GM19452 (cell line): ENCODE results near the gene GRB10.
"Not testable (repeated sequence)": the region's sequence is repeated elsewhere in the genome, so short reads cannot be mapped to it uniquely, and the experiment has no call there.

Experiments used
- ATAC-seq: cut with Tn5 transposase; IDR thresholded peaks from one replicate; pipeline ENCODE4 v1.9.1; 2021; ENCODE audit not compliant: unreplicated experiment

GRB10 gene

DNA sequence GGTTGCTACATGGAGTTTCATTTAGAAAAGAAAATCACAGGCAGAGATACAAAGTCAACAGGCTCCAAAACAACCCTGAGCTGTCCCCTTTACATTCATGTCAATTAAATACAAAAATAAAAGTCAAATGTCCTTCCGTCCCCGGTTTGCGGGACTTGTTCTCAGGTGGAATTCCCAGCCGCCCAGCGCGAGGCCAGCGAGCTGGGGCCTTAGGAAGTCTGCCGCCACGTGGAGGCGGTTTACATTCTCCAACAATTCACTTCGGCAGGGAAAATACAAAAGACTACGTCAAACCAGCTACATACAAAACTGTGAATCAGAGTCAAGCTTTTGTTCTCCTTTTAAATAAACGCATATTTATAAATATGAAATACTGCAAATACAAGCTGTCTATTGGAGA lies 192.2 kb downstream of the GRB10 start:
- no peak for ATAC-seq

DNA sequence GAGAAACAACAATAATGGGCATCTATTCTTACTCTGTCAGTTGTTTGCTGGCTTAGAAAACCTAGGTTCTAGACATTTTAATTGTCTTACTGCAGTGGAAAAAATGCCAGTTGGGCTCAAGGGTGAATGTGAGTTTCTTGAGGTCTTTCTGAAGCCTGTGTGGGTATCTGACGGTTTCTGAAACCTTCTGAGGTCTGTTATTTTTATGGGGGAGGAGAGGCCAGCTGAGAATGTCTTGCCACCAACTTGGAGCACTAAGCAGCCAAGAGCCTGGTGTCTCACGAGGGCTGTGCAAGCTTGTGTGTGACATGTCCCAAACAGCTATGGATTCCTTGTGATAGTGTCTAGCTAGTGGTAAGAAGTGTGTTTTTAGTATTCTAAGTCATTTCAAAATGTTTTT lies 193.3 kb downstream of the GRB10 start:
- ATAC-seq: no peak

DNA sequence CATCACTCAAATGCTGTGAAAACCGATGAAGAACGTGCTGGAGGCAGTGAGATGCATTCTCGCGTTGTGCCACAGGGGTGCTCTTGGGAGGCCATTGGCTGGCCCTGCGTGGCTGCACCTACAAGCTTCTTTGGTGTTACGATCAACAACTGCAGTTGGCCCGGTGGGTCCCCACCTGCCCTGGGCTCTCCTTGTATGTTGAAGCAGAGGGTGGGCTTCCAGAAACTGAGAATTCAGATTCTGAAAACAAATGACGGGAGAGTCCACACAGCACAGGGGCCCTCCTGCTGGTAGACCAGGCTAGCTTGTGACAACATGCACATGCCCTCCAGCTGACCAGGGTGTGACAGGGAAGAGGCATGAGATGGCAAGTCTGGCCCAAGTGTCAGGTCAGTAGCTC lies 193.8 kb downstream of the GRB10 start:
- ATAC-seq: no peak

- ATAC-seq: no peak
These were observed 195.0 kb downstream of the GRB10 start for GRCh38 chr7:50587737-50588136.

DNA sequence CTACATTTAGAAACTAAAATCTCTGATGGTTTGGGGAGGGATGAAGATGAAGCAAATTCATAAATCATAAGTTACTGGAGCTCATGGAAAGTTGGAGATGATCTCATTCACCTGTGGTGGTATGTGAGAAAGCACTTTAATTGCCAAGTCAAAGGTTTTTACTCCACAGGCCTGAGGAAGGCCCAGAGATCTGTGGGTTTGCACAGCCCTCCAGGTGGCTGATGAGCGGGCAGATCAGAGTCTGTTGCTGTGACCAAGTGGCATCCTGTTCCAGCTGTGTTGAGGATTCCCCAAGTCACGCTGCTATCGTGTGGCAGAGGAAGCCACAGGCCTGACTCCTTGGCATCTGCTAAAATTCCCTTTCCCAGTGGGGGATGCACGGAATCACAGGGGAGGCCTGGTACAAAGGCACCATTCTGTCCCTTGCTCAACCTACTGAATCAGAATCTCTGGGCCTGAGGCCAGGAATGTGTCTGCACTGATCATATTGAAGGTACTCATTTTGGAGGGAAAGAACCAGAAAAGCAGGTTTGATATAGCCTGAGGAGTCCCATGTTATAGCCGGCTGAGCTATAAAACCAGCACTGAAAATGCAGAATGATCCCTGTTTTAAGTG lies 197.8 kb downstream of the GRB10 start:
- no peak for ATAC-seq

- ATAC-seq: no peak
These were observed 198.3 kb downstream of the GRB10 start for GRCh38 chr7:50584386-50584785.

- ATAC-seq: not testable (repeated sequence)
These were observed 199.4 kb downstream of the GRB10 start for GRCh38 chr7:50583295-50583694.

GRCh38 chr7:50582271-50582670 lies 200.4 kb downstream of the GRB10 start:
- not testable (repeated sequence) for ATAC-seq

DNA sequence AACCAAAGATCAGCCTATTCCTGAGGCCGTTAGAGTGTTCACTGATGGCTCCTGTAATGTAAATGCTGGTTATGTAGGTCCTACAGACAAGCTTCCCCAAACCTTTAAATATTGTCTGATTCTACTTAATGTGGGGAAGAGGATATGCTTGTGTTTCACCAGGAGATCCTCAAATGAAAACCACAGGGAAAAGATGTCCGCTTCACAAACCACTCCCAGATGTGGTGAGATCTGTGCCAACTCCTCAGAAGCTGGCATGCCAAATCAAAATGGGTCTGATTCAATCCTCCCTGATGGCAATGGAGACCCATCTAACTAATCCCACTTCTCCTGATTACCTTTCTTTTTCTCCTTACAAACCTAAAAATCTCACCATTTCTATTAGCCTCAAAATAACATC lies 202.0 kb downstream of the GRB10 start:
- ATAC-seq: not testable (repeated sequence)

DNA sequence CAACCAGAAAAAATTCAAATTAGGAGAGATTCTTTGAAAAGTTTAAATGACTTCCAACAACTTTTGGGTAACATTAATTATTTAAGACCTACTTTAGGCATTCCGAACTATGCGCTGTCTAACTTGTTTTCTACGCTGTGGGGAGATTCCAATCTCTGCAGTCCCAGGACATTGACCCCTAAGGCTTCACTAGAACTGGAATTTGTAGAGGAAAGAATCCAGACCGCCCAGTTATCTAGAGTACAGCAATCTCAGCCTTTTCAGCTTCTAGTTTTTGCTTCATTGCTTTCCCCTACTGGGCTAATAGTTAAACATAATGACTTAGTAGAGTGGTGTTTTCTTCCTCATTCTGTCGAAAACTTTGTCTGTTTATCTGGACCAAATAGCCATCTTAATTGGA lies 202.6 kb downstream of the GRB10 start:
- no peak for ATAC-seq

DNA sequence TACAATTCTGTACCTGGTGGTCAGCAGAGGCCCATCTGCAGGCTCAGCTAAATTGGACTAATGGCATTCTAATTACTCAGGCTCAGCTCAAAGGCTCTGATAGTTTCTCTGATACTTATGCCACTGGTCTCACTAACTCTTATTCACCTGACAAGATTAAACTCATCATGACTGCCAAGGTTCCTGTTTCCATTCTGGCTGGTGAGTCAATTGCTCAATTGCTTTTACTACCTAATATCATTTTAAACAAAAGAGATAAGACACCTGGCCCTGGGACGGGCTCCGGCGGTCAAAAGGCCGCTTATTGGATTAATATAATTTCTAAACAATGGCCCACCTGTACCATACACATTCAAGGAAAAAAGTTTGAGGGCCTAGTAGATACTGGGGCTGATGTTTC lies 204.6 kb downstream of the GRB10 start:
- ATAC-seq: not testable (repeated sequence)

DNA sequence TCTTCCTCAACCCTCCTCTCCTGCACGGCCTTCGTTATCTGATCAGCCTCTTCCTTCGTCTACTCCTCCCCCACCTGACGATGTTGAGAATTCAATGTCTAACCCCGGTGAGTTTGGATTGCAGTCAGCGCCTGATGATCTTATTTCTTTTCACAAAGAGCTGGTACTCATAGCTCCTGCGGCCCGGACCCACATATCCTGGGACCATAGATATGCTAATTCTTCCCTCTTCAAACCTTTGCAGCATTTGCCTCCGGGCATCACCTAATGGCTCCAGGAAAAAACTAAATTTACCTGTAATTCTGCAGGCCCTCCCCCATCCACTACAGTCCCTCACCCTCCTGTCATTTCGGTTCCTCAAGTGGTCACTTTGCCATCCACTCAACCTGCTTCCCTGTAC lies 205.1 kb downstream of the GRB10 start:
- ATAC-seq: no peak

DNA sequence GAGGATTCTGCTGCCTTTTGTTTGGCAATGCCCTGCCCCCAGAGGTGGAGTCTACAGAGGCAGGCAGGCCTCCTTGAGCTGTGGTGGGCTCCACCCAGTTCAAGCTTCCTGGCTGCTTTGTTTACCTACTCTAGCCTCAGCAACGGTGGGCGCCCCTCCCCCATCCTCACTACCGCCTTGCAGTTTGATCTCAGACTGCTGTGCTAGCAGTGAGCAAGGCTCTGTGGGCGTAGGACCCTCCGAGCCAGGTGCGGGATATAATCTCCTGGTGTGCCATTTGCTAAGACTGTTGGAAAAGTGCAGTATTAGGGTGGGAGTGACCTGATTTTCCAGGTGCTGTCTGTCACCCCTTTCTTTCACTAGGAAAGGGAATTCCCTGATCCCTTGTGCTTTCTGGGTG lies 206.3 kb downstream of the GRB10 start:
- ATAC-seq: not testable (repeated sequence)

DNA sequence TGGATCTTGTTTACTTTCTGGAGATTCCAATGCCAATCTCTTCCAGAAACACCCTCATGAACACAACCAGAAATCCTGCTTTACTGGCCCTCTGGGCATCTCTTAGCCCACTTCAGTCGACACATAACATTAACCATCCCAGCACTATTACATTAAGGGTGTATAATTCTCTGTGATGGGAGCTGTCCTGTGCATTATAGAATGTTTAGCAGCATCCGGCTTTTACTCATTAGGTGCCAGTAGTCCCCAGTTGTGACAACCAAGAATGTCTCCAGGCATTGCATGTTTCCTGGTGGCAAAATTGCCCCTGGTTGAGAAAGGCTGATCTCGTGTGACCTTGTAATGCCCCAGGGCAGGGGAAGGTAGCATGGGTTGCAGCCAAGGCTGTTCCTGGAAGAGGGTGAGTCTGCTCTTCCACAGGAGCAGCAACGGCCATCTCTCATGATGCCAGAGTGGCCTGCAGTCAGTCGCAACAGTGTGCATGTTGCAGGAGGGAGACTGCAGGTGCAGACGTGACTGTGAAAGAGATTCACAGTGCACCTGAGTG lies 214.9 kb downstream of the GRB10 start:
- ATAC-seq: no peak

DNA sequence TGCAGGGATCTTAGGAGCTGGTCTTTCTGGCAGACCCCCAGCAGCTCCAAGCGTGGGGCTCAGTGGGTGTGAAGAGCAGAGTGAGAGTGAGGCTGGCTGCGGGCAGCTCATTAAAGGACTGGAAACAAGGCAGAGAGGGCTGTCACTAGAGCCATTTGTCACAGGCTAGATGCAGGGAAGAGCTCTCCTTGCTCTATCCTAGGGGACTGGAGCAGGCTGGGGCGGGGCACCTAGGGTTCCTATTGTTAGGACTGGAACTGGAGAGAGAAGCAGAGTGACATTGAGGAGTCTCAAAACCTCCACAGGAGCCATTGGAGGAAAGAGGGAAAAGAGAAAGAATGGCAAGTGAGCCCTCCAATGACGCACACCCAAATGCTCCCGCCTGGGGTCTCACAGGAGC lies 216.7 kb downstream of the GRB10 start:
- no peak for ATAC-seq

- ATAC-seq: no peak
These were observed 217.2 kb downstream of the GRB10 start for GRCh38 chr7:50565559-50565916.

DNA sequence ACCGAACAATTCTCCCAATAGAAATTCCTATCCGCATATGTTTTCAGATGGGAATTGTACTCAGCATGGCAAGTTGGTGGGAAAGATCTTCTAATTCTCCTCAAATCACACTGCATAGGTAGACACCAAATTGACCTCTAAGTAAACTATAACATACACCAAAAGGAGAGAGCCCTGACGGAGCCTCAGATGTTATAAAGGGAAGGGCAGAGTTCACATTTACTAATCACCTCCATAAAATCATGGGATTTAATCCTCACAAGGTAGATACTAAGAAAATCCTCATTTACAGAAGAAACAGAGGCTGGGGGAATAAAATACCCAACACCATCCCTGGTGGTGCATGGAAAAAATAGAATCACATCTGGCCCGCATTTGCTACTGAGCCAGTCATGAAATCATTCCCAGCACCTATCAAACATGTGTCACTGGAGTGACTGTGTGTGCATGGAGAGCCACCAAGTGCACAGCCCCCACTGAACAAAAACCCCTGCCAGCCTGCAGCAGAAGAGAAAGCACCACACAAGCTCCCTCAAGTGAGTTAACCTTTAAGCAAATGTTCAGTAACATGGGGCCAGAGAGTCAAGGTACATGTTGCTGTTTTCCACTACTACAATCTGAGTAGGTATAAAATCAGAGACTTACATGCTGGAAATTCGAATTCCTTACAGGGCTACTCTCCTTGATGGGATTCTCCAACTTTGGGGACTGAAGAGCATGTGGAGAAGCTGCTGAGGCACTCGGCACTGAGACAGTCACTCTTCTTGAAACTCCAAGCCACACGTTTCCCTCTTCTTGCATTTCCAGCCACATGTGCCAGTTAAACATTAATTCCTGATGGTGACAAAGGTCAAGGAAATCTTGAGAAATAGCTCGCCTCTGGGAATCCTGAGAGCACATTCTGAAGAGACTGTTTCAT lies 217.8 kb downstream of the GRB10 start, which contains the start of gene DDC:
DDC (minus strand) TSS at position 766 of the 919 bp plus-strand sequence. CDS start 21,320 bp downstream, outside the sequence.
- ATAC-seq: no peak

DNA sequence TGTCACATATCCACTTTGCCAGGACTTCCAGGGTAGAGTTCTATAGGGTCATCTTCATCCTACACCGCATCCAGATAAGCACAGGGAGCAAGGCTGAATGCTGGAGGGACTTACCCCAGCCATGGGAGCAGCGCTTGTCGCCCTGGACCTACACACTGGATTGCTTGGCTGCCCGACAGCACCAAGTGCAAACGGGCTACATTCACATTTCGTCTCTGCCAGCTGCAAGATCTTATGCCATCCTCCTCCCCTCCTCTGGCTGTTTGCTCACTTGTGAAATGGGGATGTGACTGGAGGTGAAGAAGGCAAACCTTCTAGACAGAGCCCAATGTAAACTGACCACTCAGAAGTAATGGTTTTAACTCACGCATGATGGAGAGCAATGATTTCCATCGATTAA lies 218.5 kb downstream of the GRB10 start:
- no peak for ATAC-seq

- no peak for ATAC-seq
These were observed 220.6 kb downstream of the GRB10 start for GRCh38 chr7:50562136-50562535.

GRCh38 chr7:50560865-50561351 lies 221.8 kb downstream of the GRB10 start:
- ATAC-seq: no peak

DNA sequence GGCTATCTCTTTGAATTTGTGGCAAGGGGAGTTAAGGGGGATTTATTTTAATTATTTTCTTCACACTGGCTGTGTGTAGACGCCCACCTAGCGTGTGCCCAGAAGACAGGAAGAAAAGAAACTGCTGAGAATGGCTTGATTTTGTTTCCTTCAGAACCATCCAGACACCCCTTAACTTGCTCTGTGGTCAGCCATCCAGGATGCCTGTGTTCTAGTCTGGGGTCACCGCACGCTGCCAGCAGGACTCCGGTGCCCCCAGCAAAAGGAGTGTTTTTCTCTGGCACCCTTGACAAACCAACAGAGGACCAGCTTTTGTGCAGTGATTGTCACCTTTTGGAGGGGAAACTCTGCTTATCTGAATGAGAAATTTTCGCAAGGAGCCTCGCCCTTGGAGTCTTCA lies 222.8 kb downstream of the GRB10 start:
- ATAC-seq: no peak
